Measurements from ENCODE around the gene TNIK. TPM values are rescaled to one million over a fixed set of nuclear protein-coding genes. Genes with fewer than 3 reads are reported as not detected.

The TNIK gene
- total RNA-seq, 2 donors from 2014 or later: 5.6 to 47.1 TPM

DNA sequence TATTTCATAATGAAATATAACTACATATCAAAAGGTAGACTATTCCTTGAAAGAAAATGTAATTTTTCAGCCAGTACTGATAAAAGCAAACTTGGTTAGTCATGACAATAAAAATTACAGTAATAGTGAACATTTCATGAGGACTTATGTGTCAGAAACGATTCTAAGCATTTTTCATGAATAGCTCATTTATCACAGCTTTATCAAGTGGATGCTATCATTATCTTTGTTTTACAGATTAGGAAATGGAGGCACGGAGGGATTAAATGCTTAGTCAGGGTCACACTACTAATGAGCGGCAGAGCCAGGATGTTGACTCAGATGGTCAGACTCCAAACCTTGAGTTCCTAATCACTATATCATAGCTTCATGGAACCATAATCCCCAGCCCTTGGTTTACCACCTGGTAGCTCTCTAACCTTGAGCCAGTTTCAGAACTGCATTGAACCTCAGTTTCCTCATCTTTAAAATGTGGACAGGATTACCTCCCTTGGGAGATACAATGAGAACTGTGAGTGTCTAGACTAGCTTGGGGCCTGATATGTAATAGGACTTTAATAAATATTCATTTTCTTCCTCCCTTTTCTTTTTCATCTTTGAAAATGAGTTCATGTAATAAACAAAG lies 85.4 kb downstream of the TNIK start:
- WGBS: 54% methylated on average over 3 of the region's 3 CpGs

GRCh38 chr3:171374260-171374659 lies 85.9 kb downstream of the TNIK start:
- Histone ChIP-seq H3K4me3 (no peak overlapping the region), H3K36me3 (no peaks in the 10 kb centered on the region), H3K4me1 (replicated peaks) (no peaks in the 10 kb centered on the region), H3K9me3 (no peaks in the 10 kb centered on the region), H3K27me3 (replicated peaks; ENCODE audit: insufficient read depth) (no peaks in the 10 kb centered on the region), H3K27ac (no peak overlapping the region)
- intact Hi-C loops (cut with DNase I): no loop called here
- WGBS: 19% methylated on average over 1 of the region's 1 CpG
- DNase-seq (ENCODE audit: low spot score): no peak
- TF ChIP-seq, protein P1, sequence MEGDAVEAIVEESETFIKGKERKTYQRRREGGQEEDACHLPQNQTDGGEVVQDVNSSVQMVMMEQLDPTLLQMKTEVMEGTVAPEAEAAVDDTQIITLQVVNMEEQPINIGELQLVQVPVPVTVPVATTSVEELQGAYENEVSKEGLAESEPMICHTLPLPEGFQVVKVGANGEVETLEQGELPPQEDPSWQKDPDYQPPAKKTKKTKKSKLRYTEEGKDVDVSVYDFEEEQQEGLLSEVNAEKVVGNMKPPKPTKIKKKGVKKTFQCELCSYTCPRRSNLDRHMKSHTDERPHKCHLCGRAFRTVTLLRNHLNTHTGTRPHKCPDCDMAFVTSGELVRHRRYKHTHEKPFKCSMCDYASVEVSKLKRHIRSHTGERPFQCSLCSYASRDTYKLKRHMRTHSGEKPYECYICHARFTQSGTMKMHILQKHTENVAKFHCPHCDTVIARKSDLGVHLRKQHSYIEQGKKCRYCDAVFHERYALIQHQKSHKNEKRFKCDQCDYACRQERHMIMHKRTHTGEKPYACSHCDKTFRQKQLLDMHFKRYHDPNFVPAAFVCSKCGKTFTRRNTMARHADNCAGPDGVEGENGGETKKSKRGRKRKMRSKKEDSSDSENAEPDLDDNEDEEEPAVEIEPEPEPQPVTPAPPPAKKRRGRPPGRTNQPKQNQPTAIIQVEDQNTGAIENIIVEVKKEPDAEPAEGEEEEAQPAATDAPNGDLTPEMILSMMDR (IDR thresholded peaks at IDR 0.05): no peak
- TF ChIP-seq POLR2AphosphoS5 (IDR thresholded peaks at IDR 0.05): no peak
- TF ChIP-seq POLR2A (IDR thresholded peaks at IDR 0.05): no peak

More for the DNA sequence above, 85.4 kb downstream of the TNIK start:
- Histone ChIP-seq H3K4me3 (no peak overlapping the region), H3K9me3 (no peaks in the 10 kb centered on the region), H3K36me3 (no peaks in the 10 kb centered on the region), H3K27me3 (replicated peaks; ENCODE audit: insufficient read depth) (no peaks in the 10 kb centered on the region), H3K4me1 (replicated peaks) (no peaks in the 10 kb centered on the region), H3K27ac (no peak overlapping the region)
- TF ChIP-seq POLR2AphosphoS5 (IDR thresholded peaks at IDR 0.05): no peak
- TF ChIP-seq, protein P1 (IDR thresholded peaks at IDR 0.05): no peak
- no peak for TF ChIP-seq POLR2A (IDR thresholded peaks at IDR 0.05)
- DNase-seq (ENCODE audit: low spot score): no peak
- intact Hi-C loops (cut with DNase I): no loop called here

- WGBS: 98% methylated on average over 2 of the region's 2 CpGs
These were observed 86.5 kb downstream of the TNIK start for GRCh38 chr3:171373711-171374110.

DNA sequence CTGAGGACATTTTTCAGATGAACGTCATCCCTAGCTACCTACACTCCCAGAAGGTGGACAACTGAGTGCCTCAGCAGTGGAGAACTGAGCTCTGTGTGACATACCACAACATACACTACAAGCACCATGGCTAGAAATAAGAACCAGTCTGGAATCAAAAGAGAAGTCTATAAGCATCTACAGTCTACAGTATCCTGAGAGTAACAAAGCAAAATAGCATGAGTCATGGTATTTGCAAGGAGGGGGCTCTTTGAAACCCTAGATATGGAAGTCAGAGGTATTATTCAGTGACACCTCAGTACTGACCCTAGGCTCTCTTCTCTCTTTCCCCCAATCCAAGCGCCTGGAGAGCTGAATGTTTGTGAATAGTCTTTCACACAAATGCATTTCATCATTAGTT lies 87.5 kb downstream of the TNIK start:
- Histone ChIP-seq H3K4me1 (replicated peaks) (no peaks in the 10 kb centered on the region), H3K4me3 (no peak overlapping the region), H3K27me3 (replicated peaks; ENCODE audit: insufficient read depth) (no peaks in the 10 kb centered on the region), H3K36me3 (no peaks in the 10 kb centered on the region), H3K27ac (no peak overlapping the region), H3K9me3 (no peaks in the 10 kb centered on the region)
- WGBS: 100% methylated on average over 2 of the region's 2 CpGs
- intact Hi-C loops (cut with DNase I): no loop called here
- TF ChIP-seq, protein P1 (IDR thresholded peaks at IDR 0.05): no peak
- TF ChIP-seq POLR2AphosphoS5 (IDR thresholded peaks at IDR 0.05) (no peak), POLR2A (IDR thresholded peaks at IDR 0.05) (no peak)
- no peak for DNase-seq (ENCODE audit: low spot score)

More at GRCh38 chr3:171373711-171374110, 86.5 kb downstream of the TNIK start:
- no peak overlapping the region for H3K27ac ChIP-seq
- no peak overlapping the region for H3K4me3 ChIP-seq
- TF ChIP-seq POLR2AphosphoS5 (IDR thresholded peaks at IDR 0.05): no peak
- TF ChIP-seq, protein P1 (IDR thresholded peaks at IDR 0.05): no peak
- no peak for TF ChIP-seq POLR2A (IDR thresholded peaks at IDR 0.05)
- no peaks in the 10 kb centered on the region for H3K27me3 ChIP-seq (replicated peaks; ENCODE audit: insufficient read depth)
- no peaks in the 10 kb centered on the region for H3K9me3 ChIP-seq
- no peaks in the 10 kb centered on the region for H3K36me3 ChIP-seq
- DNase-seq (ENCODE audit: low spot score): no peak
- intact Hi-C loops (cut with DNase I): no loop called here
- H3K4me1 ChIP-seq (replicated peaks): no peaks in the 10 kb centered on the region

DNA sequence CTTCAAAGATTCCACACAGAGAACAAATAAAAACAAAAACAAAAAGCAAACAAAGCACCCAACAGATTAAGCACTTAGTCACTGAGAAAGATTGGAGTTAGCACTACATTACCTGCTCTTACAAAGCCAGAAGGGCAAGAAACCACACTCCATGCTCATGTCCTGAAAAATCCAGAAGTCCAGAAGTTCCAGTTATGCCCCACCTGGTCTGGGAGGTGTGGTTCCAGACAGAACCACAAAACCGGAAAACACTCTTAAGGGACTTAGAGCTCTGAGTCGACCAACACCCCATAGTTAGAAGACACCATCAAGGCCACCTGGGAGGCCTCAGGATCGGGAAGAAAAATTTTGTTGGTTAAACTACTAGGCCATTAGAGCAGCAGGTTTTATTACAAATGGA lies 88.9 kb downstream of the TNIK start:
- Histone ChIP-seq H3K36me3 (no peaks in the 10 kb centered on the region), H3K4me3 (no peak overlapping the region), H3K27ac (no peak overlapping the region), H3K4me1 (replicated peaks) (no peaks in the 10 kb centered on the region), H3K9me3 (no peaks in the 10 kb centered on the region), H3K27me3 (replicated peaks; ENCODE audit: insufficient read depth) (no peaks in the 10 kb centered on the region)
- TF ChIP-seq, protein P1 (IDR thresholded peaks at IDR 0.05): no peak
- TF ChIP-seq POLR2A (IDR thresholded peaks at IDR 0.05) (no peak), POLR2AphosphoS5 (IDR thresholded peaks at IDR 0.05) (no peak)
- 72% methylated on average over 3 of the region's 3 CpGs for WGBS
- DNase-seq (ENCODE audit: low spot score): no peak
- intact Hi-C loops (cut with DNase I): no loop called here

All from prostate gland (tissue), 2 donors.